Measurements from ENCODE around the gene USP47. TPM values are rescaled to one million over a fixed set of nuclear protein-coding genes. Genes with fewer than 3 reads are reported as not detected.

The USP47 gene
- total RNA-seq, 1 experiment from 2014 or later = 24.2 TPM

DNA sequence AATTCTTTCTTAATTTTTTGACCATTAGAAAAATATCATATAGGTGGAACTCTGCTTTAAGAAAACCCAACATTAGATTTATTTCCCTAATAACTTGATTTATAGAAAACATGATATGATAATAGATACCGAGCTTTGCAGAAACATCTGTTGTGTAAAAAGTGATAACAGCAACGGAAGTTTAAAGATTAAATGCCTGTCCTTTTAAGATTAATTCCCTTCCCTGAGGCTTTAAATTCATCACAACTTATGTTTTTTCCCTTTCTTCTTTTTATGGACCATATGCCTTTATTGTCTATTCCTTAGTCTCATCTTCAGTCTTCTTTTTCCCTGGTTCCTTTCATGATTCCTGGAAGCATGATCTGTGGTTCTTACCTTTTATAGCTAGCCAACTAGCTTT lies 1.9 kb downstream of the USP47 start:
- no TSS peak for BruUV-seq (replicated peaks)
- no peaks in the 10 kb centered on the region for H3K36me3 ChIP-seq (ENCODE audit: low read depth)
- ChIA-PET POLR2A (ENCODE audit: unreplicated experiment) (interaction anchor here (0.7 kb wide), 2 partner anchors 133 to 986 kb away, joined by 5 read pairs; partner anchors contain the start of gene ZBED5), CTCF (no interaction called here)
- peak overlapping the region; percentile 76 for H3K27ac ChIP-seq
- H3K4me1 ChIP-seq (replicated peaks; ENCODE audit: insufficient read depth) = peaks cover 45% of the 10 kb centered on the region
- no peak overlapping the region for H2AFZ ChIP-seq
- peaks cover 67% of the 10 kb centered on the region for H3K79me2 ChIP-seq (ENCODE audit: low read depth)
- intact Hi-C loops (cut with micrococcal nuclease; ENCODE audit: unreplicated experiment) = loop anchor here (2.0 to 10.0 kb wide), 2 partner anchors 201 to 441 kb away; no protein-coding TSS in a partner anchor
- TF ChIP-seq, protein P1, sequence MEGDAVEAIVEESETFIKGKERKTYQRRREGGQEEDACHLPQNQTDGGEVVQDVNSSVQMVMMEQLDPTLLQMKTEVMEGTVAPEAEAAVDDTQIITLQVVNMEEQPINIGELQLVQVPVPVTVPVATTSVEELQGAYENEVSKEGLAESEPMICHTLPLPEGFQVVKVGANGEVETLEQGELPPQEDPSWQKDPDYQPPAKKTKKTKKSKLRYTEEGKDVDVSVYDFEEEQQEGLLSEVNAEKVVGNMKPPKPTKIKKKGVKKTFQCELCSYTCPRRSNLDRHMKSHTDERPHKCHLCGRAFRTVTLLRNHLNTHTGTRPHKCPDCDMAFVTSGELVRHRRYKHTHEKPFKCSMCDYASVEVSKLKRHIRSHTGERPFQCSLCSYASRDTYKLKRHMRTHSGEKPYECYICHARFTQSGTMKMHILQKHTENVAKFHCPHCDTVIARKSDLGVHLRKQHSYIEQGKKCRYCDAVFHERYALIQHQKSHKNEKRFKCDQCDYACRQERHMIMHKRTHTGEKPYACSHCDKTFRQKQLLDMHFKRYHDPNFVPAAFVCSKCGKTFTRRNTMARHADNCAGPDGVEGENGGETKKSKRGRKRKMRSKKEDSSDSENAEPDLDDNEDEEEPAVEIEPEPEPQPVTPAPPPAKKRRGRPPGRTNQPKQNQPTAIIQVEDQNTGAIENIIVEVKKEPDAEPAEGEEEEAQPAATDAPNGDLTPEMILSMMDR (conservative IDR thresholded peaks at IDR 0.05) = no peak
- TF ChIP-seq EZH2 (IDR thresholded peaks at IDR 0.05; ENCODE audit: low read depth) = no peak
- no peaks in the 10 kb centered on the region for H4K20me1 ChIP-seq (ENCODE audit: insufficient read depth)
- H3K9me2 ChIP-seq (ENCODE audit: insufficient read depth) = no peaks in the 10 kb centered on the region
- no peaks in the 10 kb centered on the region for H3K27me3 ChIP-seq (ENCODE audit: insufficient read depth, low read depth)
- DNase-seq = no peak
- H3F3A ChIP-seq (ENCODE audit: insufficient read depth, low read depth) = peaks cover 27% of the 10 kb centered on the region; the same call in 1 of the 2 replicates
- H3K4me2 ChIP-seq = peak overlapping the region; percentile 97
- no peaks in the 10 kb centered on the region for H3K9me3 ChIP-seq (ENCODE audit: insufficient read depth, low read depth)
- H3K4me3 ChIP-seq = peak overlapping the region; percentile 93

- Histone ChIP-seq H3K4me2 (peak overlapping the region; percentile 97), H2AFZ (no peak overlapping the region), H3K4me3 (peak overlapping the region; percentile 93), H3F3A (ENCODE audit: insufficient read depth, low read depth) (peaks cover 27% of the 10 kb centered on the region; the same call in 1 of the 2 replicates), H3K9me3 (ENCODE audit: insufficient read depth, low read depth) (no peaks in the 10 kb centered on the region), H3K4me1 (replicated peaks; ENCODE audit: insufficient read depth) (peaks cover 45% of the 10 kb centered on the region), H3K9me2 (ENCODE audit: insufficient read depth) (no peaks in the 10 kb centered on the region), H4K20me1 (ENCODE audit: insufficient read depth) (no peaks in the 10 kb centered on the region), H3K79me2 (ENCODE audit: low read depth) (peaks cover 74% of the 10 kb centered on the region), H3K27ac (peak overlapping the region; percentile 76), H3K36me3 (ENCODE audit: low read depth) (no peaks in the 10 kb centered on the region), H3K27me3 (ENCODE audit: insufficient read depth, low read depth) (no peaks in the 10 kb centered on the region)
- POLR2A ChIA-PET (ENCODE audit: unreplicated experiment) = no interaction called here
- intact Hi-C loops (cut with micrococcal nuclease; ENCODE audit: unreplicated experiment) = loop anchor here (10.0 kb wide), 1 partner anchor 441 kb away; no protein-coding TSS in a partner anchor
- no peak for DNase-seq
- TF ChIP-seq, protein P1 (conservative IDR thresholded peaks at IDR 0.05) = no peak
- TF ChIP-seq EZH2 (IDR thresholded peaks at IDR 0.05; ENCODE audit: low read depth) = no peak
- CTCF ChIA-PET = interaction anchor here (0.6 kb wide), 1 partner anchor 308 kb away, joined by 3 read pairs; no protein-coding TSS in a partner anchor
- no TSS peak for BruUV-seq (replicated peaks)
Measured at GRCh38 chr11:11844272-11844671, 2.5 kb downstream of the USP47 start.

GRCh38 chr11:11845071-11845470 lies 3.3 kb downstream of the USP47 start:
- ChIA-PET CTCF (no interaction called here), POLR2A (ENCODE audit: unreplicated experiment) (interaction anchor here (0.6 kb wide), 1 partner anchor 994 kb away, joined by 26 read pairs; no protein-coding TSS in a partner anchor)
- Histone ChIP-seq H3K4me2 (peak overlapping the region; percentile 97), H3K27me3 (ENCODE audit: insufficient read depth, low read depth) (no peaks in the 10 kb centered on the region), H3K9me2 (ENCODE audit: insufficient read depth) (no peaks in the 10 kb centered on the region), H3K4me1 (replicated peaks; ENCODE audit: insufficient read depth) (peaks cover 48% of the 10 kb centered on the region), H4K20me1 (ENCODE audit: insufficient read depth) (no peaks in the 10 kb centered on the region), H2AFZ (no peak overlapping the region), H3K4me3 (peak overlapping the region; percentile 93; the same call in 1 of the 2 replicates), H3K9me3 (ENCODE audit: insufficient read depth, low read depth) (no peaks in the 10 kb centered on the region), H3K27ac (peak overlapping the region; percentile 76), H3F3A (ENCODE audit: insufficient read depth, low read depth) (peaks cover 27% of the 10 kb centered on the region; the same call in 1 of the 2 replicates), H3K36me3 (ENCODE audit: low read depth) (no peaks in the 10 kb centered on the region), H3K79me2 (ENCODE audit: low read depth) (peaks cover 82% of the 10 kb centered on the region)
- no TSS peak for BruUV-seq (replicated peaks)
- no peak for TF ChIP-seq EZH2 (IDR thresholded peaks at IDR 0.05; ENCODE audit: low read depth)
- TF ChIP-seq, protein P1 (conservative IDR thresholded peaks at IDR 0.05) = no peak
- intact Hi-C loops (cut with micrococcal nuclease; ENCODE audit: unreplicated experiment) = loop anchor here (10.0 kb wide), 1 partner anchor 440 kb away; no protein-coding TSS in a partner anchor
- DNase-seq = peak; percentile 16 to 89

Measured in PC-9 (cell line).